Testis (tissue), 3 donors: Measurements from ENCODE around the gene SLC2A5. TPM values are rescaled to one million over a fixed set of nuclear protein-coding genes. Genes with fewer than 3 reads are reported as not detected.

Experiments
- DNase-seq: peaks from one replicate; pipeline ENCODE4 v3.0.0-alpha.2; 2019
- H3K27ac ChIP-seq, 2 donors: fragments of 200-600 bp; sonication (generic); one replicate each; pipeline ENCODE4 v1.5.1; 2019
- H3K27me3 ChIP-seq: fragments of 200-600 bp; sonication (generic); one replicate; pipeline ENCODE4 v1.5.1; 2019
- H3K36me3 ChIP-seq: fragments of 200-600 bp; sonication (generic); one replicate; pipeline ENCODE4 v1.5.1; 2017; ENCODE audit warnings: low read depth; ENCODE audit errors: missing control alignments
- H3K4me1 ChIP-seq: fragments of 200-600 bp; sonication (generic); one replicate; pipeline ENCODE4 v1.5.1; 2019
- H3K4me3 ChIP-seq, 2 donors: fragments of 200-600 bp; sonication (generic); one replicate each; pipeline ENCODE4 v1.5.1; 2017 to 2019
- H3K9me3 ChIP-seq: fragments of 200-600 bp; sonication (generic); one replicate; pipeline ENCODE4 v1.5.1; 2017
- POLR2A ChIP-seq: fragments of 450-650 bp; IDR thresholded peaks from one replicate; pipeline ENCODE4 v1.6.1; 2017; ENCODE audit warnings: antibody characterized with exemption, mild to moderate bottlenecking, moderate library complexity
- WGBS, 2 donors: methylation state at CpG; one replicate each; pipeline ENCODE4 v1.1.5; 2018; 5-methylcytosine and 5-hydroxymethylcytosine counted together
- intact Hi-C: fragments of 100-400 bp; cut with DNase I; formaldehyde crosslinking; loops from one replicate; pipeline ENCODE4 v1.15.1; 2023; ENCODE audit warnings: low total_unique reads
- polyA plus RNA-seq: library from polyadenylated mRNA; stranded (reverse); fragments of 350-450 nt; fragmentation: Illumina TruSeq; extraction: RNeasy Lipid Tissue Mini Kit (QIAGEN cat#74804); gene quantifications from one replicate; pipeline ENCODE4 v1.2.3, GENCODE V29; 2014; ENCODE audit warnings: low read depth, low replicate concordance; ENCODE audit not compliant: insufficient read depth
- total RNA-seq, 2 donors: library from RNA; depleted of rRNA; stranded (reverse); fragments of >200 nt; gene quantifications; one replicate each; pipeline ENCODE4 v1.2.3, GENCODE V29; 2016
- TF ChIP-seq, protein P1 (sequence below), 3 experiments: fragments of 450-650 bp in 2 of 3; fragments of 200-600 bp in 1 of 3; sonication (generic) in 1 of 3; IDR thresholded peaks; one replicate each; pipeline ENCODE4 v1.5.1; 2016 to 2019; ENCODE audit warnings: antibody characterized with exemption in 3 of 3, mild to moderate bottlenecking in 2 of 3, moderate library complexity in 1 of 3

The SLC2A5 gene
- total and polyA plus RNA-seq, 3 donors from 2014 or later: 74.1 to 230 (median 90.5) TPM

DNA sequence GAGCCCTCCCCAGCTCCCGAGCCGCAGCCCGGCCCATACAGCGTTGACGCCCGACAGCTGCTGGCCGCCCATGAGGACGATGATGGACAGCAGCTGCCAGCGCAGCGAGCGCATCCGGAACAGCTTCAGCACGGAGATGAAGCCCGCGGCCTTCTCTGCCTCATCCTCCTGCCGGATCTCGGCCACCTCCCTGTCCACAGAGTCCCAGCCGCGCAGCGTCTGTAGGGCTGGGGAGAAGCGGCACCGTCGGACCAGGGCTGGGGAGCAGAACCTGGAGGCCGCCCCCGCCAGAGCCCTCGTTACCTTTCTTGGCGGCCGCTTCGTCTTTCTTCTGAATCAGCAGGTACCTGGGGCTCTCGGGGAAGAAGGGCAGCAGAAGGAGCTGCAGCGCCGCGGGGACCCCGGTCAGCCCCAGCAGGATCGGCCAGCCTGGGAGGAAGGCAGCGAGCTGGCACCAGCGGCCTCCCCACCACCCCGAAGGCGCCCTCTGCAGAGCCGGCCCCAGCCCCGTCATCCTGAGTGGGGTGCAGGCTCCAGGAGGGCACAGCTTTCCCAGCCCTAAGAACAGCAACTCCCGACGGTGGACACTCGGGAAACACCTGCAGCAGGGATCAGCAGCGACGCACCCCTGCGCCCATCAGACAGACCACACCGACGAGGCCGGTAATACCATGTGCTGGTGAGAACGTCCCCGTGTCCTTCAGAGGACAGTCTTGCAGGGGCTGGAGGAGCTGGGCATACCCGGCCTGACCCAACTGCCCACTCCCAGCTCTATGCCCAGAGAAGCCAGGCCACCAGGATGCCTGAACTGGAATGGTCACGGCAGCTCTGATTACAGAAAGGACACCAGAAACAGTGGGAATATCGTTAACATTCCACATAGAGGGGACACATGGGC, 29.4 kb downstream of the SLC2A5 start:
- Histone ChIP-seq H3K9me3 (no peaks in the 10 kb centered on the region), H3K4me3 (peak overlapping the region in 1 of 2 donors; percentile 20), H3K27ac (no peak overlapping the region), H3K36me3 (no peaks in the 10 kb centered on the region), H3K27me3 (no peaks in the 10 kb centered on the region), H3K4me1 (no peaks in the 10 kb centered on the region)
- WGBS, 2 donors: 52 to 83% methylated on average over 40 to 54 of the region's 55 CpGs
- no peak for DNase-seq
- intact Hi-C loops: no loop called here
- TF ChIP-seq POLR2A: no peak
- TF ChIP-seq, protein P1, sequence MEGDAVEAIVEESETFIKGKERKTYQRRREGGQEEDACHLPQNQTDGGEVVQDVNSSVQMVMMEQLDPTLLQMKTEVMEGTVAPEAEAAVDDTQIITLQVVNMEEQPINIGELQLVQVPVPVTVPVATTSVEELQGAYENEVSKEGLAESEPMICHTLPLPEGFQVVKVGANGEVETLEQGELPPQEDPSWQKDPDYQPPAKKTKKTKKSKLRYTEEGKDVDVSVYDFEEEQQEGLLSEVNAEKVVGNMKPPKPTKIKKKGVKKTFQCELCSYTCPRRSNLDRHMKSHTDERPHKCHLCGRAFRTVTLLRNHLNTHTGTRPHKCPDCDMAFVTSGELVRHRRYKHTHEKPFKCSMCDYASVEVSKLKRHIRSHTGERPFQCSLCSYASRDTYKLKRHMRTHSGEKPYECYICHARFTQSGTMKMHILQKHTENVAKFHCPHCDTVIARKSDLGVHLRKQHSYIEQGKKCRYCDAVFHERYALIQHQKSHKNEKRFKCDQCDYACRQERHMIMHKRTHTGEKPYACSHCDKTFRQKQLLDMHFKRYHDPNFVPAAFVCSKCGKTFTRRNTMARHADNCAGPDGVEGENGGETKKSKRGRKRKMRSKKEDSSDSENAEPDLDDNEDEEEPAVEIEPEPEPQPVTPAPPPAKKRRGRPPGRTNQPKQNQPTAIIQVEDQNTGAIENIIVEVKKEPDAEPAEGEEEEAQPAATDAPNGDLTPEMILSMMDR (IDR thresholded peaks at IDR 0.05): no peak

DNA sequence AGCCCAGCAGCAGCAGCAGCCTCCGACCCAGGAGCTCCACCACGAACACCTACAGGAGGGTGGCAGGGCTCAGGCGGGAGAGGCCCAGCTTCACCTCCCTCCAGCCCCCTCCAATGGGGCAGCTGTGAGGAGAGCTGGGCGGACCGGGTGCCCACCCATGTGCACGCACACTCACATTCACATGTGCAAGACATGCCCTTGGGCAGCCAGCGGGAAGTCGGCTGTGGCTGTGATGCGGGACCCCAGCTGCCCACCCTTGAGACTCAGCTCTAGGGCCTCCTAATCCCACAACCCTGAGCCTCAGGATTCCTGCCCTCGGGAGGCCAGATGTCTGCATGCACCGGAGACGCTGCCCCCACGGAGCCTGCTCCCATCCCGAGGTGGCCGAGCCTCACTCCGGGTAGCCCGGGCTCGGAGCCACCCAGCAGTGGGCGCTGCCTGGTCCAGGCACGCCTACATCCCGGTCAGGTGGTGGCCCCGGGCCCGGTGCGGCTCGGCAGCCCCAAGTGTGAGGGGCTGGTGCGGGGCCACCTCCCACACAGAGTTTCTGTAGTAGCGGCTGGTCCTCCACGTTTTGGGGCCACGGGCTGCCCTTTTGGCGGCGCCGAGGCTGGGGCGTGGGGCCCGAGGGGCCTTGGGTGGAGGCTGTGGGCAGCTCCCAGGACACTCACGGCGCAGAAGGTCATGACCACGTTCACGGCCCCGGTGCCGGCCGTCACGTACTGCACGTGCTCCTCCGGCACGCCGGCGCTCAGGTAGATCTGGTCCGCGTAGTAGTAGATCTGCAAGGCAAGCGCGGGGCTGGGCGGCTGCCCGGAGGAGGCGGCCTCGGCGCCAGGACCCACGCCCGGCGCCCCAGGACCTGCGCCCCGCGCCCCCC, 30.3 kb downstream of the SLC2A5 start:
- Histone ChIP-seq H3K4me3 (peak overlapping the region in 1 of 2 donors; percentile 20), H3K27me3 (no peaks in the 10 kb centered on the region), H3K27ac (no peak overlapping the region), H3K4me1 (no peaks in the 10 kb centered on the region), H3K9me3 (no peaks in the 10 kb centered on the region), H3K36me3 (no peaks in the 10 kb centered on the region)
- TF ChIP-seq POLR2A: no peak
- TF ChIP-seq, protein P1 (IDR thresholded peaks at IDR 0.05): no peak
- no peak for DNase-seq
- 32 to 74% methylated on average over 14 to 58 of the region's 62 CpGs for WGBS, 2 donors
- intact Hi-C loops: no loop called here

DNA sequence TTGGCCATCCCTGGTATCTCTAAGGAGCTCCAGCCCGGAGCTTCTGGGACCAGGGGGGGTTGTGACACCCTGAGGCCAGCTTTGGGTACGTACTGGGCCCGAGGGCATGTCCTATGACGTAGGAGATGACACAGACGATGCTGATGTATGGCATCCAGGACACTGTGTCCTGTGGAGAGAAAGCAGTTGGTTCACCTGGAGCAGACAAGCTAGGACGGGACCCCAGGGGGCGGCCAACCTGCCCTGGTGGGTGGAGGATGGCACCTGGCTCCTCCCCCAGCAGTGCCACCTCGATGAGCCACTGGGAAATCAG, 31.1 kb downstream of the SLC2A5 start:
- WGBS, 2 donors: 90 to 98% methylated on average over 5 to 8 of the region's 8 CpGs
- no peak for DNase-seq
- intact Hi-C loops: no loop called here
- H3K9me3 ChIP-seq: no peaks in the 10 kb centered on the region
- H3K36me3 ChIP-seq: no peaks in the 10 kb centered on the region
- no peak overlapping the region for H3K4me3 ChIP-seq
- H3K27ac ChIP-seq: no peak overlapping the region
- H3K27me3 ChIP-seq: no peaks in the 10 kb centered on the region
- H3K4me1 ChIP-seq: no peaks in the 10 kb centered on the region
- TF ChIP-seq POLR2A: no peak
- TF ChIP-seq, protein P1 (IDR thresholded peaks at IDR 0.05): no peak

DNA sequence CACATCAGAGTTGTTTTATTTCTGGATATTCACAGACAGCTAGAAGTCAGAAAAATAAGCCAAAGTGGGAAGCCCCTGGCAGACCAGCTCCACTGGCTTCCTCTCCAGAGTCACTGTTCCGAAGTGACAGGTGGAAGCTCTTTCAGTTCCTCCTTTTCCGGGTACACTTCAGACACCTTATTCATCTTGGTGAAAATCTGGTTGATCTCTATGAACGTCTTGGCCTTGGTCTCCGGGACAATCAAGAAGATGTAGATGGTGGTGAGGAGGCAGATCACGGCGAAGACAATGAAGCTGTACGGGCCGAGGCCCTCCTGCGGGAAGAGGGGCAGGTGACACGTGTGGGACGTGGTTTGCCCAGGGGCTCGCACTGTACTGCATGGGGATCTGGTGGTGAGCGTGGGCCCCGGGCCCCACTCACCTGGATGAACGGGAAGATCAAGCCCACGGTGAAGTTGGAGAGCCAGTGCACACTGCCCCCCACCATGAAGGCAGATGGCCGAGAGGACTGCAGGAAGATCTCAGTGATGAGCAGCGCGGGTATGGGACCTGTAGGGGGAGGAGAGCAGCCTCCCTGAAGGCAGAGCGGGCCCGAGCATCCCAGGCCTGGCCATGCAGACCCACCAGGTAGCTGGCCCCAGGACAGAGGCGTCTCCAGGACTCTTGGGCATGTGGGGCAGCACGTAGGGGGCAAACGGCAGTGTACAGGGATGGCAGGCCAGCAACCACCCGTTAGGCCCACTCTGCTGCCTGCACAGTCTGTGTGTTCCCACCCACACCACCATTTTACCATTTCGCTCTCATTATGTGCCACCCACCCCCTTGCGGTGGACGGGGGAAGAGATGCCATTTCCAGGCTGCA, 31.7 kb downstream of the SLC2A5 start:
- TF ChIP-seq POLR2A: no peak
- TF ChIP-seq, protein P1 (IDR thresholded peaks at IDR 0.05): no peak
- WGBS, 2 donors: 89% methylated on average over 24 to 28 of the region's 28 CpGs
- H3K4me1 ChIP-seq: no peaks in the 10 kb centered on the region
- no peaks in the 10 kb centered on the region for H3K9me3 ChIP-seq
- H3K36me3 ChIP-seq: no peaks in the 10 kb centered on the region
- intact Hi-C loops: no loop called here
- no peak overlapping the region for H3K4me3 ChIP-seq
- DNase-seq: no peak
- H3K27me3 ChIP-seq: no peaks in the 10 kb centered on the region
- no peak overlapping the region for H3K27ac ChIP-seq
